ENCODE measurements around the gene SERPINE2. TPM values are rescaled to one million over a fixed set of nuclear protein-coding genes. Genes with fewer than 3 reads are reported as not detected.
A peak's percentile ranks its signal among the peaks of the same experiment; 100 is the strongest.

SERPINE2 gene
- total RNA-seq, 4 donors from 2014 or later, result 25.5 to 94.5 (median 38.5) TPM

- 94% methylated on average over 3 of the region's 3 CpGs for WGBS, 2 donors
- Histone ChIP-seq H3K9me3 (no peaks in the 10 kb centered on the region), H3K4me3 (no peak overlapping the region), H3K27ac (peak overlapping the region in 1 of 4 donors; percentile 66), H3K4me1 (peaks cover 0 to 9% (median 0%) of the 10 kb centered on the region in 4 donors), H3K36me3 (no peaks in the 10 kb centered on the region), H3K27me3 (no peaks in the 10 kb centered on the region)
- no peak for DNase-seq (ENCODE audit: low spot score in 2 of 2)
- TF ChIP-seq EP300 (IDR thresholded peaks at IDR 0.05) (no peak), CTCF (IDR thresholded peaks at IDR 0.05) (no peak), POLR2A (IDR thresholded peaks at IDR 0.05) (no peak)
Observed at GRCh38 chr2:224084266-224084892, 45.3 kb upstream of the SERPINE2 start.

GRCh38 chr2:224083638-224084037 lies 44.6 kb upstream of the SERPINE2 start:
- Histone ChIP-seq H3K27me3 (no peaks in the 10 kb centered on the region), H3K4me1 (peaks cover 0 to 9% (median 0%) of the 10 kb centered on the region in 4 donors), H3K36me3 (no peaks in the 10 kb centered on the region), H3K4me3 (no peak overlapping the region), H3K9me3 (no peaks in the 10 kb centered on the region), H3K27ac (no peak overlapping the region)
- WGBS, 2 donors, result 80 to 85% methylated on average over 2 of the region's 2 CpGs
- DNase-seq (ENCODE audit: low spot score in 2 of 2), result no peak
- TF ChIP-seq EP300 (IDR thresholded peaks at IDR 0.05) (no peak), CTCF (IDR thresholded peaks at IDR 0.05) (no peak)

GRCh38 chr2:224078656-224079055 lies 39.6 kb upstream of the SERPINE2 start:
- Histone ChIP-seq H3K4me1 (no peaks in the 10 kb centered on the region), H3K27me3 (no peaks in the 10 kb centered on the region), H3K9me3 (no peaks in the 10 kb centered on the region), H3K27ac (no peak overlapping the region), H3K4me3 (no peak overlapping the region), H3K36me3 (no peaks in the 10 kb centered on the region)
- TF ChIP-seq EP300 (IDR thresholded peaks at IDR 0.05) (no peak), CTCF (IDR thresholded peaks at IDR 0.05) (no peak), POLR2A (IDR thresholded peaks at IDR 0.05) (no peak)
- no peak for DNase-seq (ENCODE audit: low spot score in 2 of 2)
- 94 to 98% methylated on average over 7 to 8 of the region's 8 CpGs for WGBS, 2 donors

GRCh38 chr2:224077773-224078507 lies 38.9 kb upstream of the SERPINE2 start:
- no peaks in the 10 kb centered on the region for H3K27me3 ChIP-seq
- TF ChIP-seq EP300 (IDR thresholded peaks at IDR 0.05) (no peak), POLR2A (IDR thresholded peaks at IDR 0.05) (no peak), CTCF (IDR thresholded peaks at IDR 0.05) (no peak)
- no peaks in the 10 kb centered on the region for H3K4me1 ChIP-seq
- DNase-seq (ENCODE audit: low spot score in 2 of 2), result no peak
- no peaks in the 10 kb centered on the region for H3K9me3 ChIP-seq
- no peak overlapping the region for H3K27ac ChIP-seq
- H3K36me3 ChIP-seq, result no peaks in the 10 kb centered on the region
- H3K4me3 ChIP-seq, result no peak overlapping the region
- WGBS, 2 donors, result 64 to 68% methylated on average over 5 of the region's 5 CpGs

GRCh38 chr2:224075588-224075987 lies 36.5 kb upstream of the SERPINE2 start:
- Histone ChIP-seq H3K36me3 (no peaks in the 10 kb centered on the region), H3K27ac (no peak overlapping the region), H3K4me1 (no peaks in the 10 kb centered on the region), H3K9me3 (no peaks in the 10 kb centered on the region), H3K27me3 (no peaks in the 10 kb centered on the region), H3K4me3 (no peak overlapping the region)
- WGBS, 2 donors, result 87 to 95% methylated on average over 3 of the region's 3 CpGs
- no peak for DNase-seq (ENCODE audit: low spot score in 2 of 2)
- no peak for TF ChIP-seq CTCF (IDR thresholded peaks at IDR 0.05)
- no peak for TF ChIP-seq POLR2A (IDR thresholded peaks at IDR 0.05)
- TF ChIP-seq EP300 (IDR thresholded peaks at IDR 0.05), result no peak

Measured in tibial nerve (tissue), 4 donors.